GM19025 (cell line): ENCODE data around the gene B4GALT4.

Experiments used
- ATAC-seq: cut with Tn5 transposase; IDR thresholded peaks from one replicate; pipeline ENCODE4 v1.9.1; 2021; ENCODE audit warnings: mild to moderate bottlenecking, low read depth, moderate library complexity; ENCODE audit not compliant: unreplicated experiment

B4GALT4 gene

DNA sequence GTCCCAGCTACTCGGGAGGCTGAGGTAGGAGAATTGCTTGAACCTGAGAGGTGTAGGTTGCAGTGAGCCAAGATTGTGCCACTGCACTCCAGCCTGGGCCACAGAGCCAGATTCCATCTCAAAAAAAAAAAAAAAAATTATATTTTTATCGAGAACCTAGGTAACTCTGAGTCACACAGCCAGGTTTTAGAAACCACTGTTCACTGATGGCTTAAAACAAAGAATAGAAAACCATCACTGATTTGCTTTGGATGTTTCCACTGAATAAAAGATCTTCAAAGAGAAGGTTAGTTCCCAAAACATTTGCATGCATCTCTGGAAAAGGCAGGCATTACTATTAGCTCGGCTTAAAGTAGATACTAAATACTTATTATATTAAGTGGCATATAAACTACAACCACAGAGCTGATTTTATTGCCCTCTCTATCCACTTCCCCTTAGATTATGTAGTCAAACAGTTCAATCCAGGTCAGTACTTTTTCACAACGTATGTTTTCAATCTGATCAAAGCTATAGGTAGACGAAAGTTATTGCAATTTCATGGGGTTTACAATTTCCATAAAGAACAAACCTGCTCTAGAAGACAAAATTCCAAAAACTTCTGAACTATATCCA is 1.4 kb downstream of the B4GALT4 start:
- ATAC-seq: no peak

DNA sequence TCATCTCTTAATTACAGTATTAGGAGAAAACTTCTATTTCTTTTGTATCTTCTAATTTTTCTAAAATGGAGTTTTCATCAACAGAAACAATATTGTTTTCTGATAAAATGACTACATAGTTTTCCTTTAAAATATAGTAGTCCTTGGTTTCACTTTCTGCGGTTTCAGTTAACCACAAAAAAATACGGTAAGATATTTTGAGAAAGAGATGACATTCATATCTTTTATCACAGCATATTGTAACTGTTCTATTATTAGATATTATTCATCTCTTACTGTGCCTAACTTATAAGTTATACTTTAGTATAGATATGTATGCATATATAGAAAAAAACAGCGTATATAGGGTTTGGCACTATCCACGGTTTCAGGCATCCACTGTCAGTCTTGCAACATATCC is 2.3 kb downstream of the B4GALT4 start:
- ATAC-seq: no peak

DNA sequence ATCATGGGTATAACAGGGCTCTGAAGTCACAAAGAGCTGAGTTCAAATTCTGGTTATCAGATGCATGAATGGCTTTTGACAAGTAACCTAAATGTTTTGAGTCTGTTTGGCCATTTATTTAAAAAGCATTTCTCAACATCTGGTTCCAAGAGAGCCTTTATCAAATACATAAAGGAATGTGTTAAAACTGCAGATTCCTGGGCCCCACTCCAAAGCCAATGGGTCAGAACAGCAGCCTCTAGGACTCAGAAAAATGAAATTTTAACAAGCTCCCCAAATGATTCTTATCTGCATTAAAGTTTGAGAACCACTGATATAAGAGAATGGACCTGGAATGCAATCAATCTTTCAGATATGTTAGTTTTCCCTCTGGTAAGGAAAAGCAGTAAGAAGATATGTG is 3.4 kb downstream of the B4GALT4 start:
- no peak for ATAC-seq

DNA sequence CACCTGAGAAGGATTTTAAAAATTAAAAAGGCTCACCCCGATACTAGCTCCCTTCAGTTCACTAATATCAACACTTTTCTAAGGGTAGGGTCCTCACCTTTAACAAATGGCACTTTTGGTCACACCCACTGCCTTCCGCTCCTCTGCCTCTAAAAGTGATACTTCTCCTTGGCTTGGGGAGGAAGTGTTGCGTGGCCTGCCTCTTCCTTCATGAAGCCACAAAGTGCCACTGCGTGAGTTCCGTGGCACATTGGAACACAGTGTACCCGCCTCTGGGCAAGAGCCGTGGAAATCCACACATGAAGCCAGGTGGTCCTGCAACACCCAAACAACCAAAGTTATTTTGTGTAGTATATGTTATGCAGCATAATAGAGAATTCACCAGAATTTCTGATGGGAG is 3.9 kb downstream of the B4GALT4 start:
- ATAC-seq: no peak

DNA sequence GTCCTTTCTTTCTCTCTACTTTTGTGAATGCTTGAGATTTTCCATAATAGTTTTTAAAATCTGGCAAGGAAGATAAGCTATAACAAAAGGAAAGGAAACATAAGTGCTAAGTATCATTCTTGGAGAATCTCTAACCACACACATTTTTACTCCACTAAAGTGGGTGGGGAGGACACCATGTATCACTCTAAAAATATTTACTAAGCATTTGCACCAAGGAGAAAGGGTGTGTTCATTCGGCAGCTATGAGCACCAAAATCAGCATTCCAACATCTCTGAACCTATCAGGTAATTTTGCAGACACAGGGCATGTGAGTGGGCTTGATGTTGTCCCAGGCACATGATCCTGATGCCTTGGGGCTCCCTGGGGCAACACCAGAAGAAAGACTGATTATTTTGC is 5.5 kb downstream of the B4GALT4 start:
- no peak for ATAC-seq

DNA sequence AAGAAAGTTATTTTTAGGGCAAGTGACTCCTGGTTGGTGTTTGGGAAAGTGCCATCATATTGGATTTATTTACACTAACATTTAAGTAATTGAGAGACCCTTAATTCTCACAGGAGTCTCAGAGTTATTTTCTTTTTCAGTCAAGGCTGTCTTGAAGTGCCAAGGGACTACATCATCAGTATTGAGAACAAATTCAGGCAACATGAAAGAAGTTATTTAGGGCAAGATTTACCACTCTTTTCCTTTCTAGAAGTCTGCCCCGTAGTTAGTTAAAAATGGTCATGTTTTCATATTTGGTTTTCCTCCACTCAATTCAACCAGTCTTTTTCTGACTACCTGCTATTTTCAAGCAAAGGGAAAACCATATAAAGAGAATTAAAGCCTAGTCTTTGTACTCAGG is 6.1 kb downstream of the B4GALT4 start:
- no peak for ATAC-seq

DNA sequence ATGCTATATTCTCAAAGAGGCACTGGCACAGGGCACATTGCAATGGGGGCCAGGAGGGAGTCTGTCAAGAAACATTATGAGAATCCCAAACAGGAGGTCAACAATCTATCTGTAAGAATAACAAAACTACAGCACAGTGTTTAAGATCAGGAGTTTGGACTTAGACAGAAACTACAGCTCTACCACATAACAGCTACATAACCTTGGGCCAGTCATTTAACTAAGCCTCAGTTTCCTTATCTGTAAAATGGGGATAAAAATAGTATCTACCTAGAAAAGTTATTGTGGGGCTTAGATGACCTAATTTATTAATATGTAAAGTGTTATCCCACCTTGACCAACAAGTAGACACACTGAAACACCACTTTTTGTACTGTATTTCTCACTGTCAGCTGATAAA is 9.9 kb downstream of the B4GALT4 start:
- no peak for ATAC-seq

DNA sequence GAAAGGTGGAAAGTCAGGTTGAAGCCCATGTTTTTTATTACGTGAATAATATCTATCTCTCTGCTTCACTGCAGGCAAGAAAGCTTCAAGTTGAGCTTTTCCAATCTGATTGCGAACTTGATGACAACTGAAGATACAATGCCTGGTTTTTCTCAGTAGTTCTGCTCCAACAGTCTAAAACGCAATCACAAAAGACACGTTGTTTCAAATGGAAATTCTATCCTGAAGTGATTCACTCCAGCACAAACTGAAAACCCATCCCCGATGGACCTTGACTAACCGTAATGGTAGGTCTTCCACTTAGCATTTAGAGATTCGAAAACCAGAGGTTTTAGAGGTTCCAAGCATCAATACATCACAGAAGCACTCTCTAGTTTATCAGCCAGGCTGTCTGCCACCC is 10.6 kb downstream of the B4GALT4 start:
- no peak for ATAC-seq

DNA sequence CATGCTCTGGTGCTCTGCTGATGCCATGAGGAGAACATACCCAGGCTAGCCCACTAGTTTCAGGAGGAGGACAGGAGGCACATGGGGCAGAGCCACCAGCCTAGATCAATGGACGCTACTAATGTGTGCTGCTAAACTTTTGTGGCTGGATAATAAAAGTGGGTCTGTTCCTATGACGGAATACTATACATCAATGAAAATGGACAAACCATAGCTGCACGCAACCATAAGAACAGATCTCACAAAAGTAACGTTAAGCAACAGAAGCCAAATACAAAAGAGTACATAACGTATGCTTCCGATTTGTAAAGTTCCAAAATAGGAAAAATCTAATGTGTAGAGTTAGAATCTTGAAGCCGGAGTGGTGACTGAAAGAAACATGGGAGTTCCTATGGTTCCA is 11.5 kb downstream of the B4GALT4 start:
- no peak for ATAC-seq

DNA sequence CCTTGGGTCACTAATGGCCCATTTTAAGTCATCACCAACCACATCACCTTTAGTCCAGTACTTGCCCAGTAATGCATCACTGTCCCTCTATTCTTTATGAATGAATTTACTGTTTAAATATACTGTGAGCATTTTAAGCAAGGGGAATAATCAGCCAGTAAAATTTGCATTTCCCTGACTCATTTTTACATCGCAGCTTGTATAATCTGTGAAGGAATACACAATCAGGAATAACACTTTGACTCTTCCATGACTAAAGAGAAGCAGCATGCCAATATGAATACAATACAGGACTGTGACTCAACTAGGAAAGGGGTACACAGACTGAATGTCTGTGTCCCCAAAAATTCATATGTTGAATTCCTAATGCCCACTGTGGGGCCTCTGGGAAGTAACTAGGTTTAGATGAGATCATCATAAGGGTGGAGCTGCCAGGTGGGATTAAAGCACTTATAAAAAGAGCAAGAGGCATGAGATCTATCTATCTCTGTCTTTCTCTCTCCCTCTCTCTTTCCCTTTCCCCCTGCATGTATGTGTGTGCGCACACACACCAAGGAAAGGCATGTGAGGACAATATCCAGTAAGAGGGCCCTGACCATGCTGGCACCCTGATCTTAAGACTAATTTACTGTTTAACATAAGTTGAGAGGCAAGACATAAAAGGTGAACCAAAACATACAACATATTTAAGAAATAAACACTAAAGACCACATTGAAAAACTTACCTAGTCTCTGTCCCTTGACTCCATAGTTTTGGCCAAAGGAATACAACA is 12.1 kb downstream of the B4GALT4 start:
- ATAC-seq: no peak

DNA sequence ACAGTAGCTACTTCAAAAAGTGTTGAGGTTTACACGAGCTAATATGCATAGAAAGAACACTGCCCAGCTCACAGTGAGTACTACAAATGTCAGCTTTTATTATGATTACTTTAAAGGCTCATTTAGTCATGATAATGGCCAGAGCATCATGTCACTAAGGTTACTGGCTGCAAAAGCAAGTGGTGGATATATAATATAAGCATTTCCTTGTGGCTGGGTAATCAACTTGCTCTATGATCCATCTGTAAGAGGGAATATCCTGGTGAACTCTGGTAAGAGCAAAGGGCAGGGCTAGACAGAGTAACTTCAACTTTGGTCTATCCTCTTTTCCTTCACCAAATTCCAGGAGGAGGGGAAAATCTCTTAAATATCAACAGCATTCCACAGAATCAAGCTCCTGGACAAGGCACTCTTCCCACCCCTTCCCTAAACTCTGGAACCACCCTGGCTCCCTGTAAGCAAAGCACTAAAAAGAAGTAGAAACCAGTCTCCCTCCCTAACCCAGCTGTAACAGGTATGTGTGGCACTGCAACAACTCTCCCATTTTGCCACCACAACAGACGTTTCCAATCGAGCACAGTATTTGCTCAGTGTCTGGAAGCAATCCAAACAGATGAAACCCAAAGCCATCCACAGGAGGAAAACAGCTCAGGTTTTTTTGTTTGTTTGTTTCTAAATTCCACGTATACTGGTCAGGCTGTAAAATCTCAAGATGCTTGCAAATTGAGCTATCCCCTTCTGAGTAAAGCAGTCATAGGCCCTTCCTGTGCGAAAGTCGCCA is 13.4 kb downstream of the B4GALT4 start:
- ATAC-seq: no peak

DNA sequence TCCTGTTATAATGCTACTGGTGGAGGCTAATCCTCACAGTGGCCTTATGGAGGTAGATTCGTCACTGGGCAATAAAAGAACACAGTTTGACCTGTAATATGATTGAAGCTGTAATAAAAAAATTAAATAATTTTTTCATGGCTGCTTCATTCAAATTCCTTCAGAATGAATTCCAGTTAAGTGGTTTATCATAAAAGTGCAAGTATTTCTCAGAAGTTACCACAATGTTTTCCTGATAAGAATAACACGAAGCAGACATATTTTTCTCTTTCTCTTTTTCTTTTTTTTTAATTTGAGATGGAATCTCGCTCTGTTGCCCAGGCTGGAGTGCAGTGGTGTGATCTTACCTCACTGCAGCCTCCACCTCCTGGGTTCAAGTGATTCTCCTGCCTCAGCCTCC is 15.6 kb downstream of the B4GALT4 start:
- ATAC-seq: no peak

DNA sequence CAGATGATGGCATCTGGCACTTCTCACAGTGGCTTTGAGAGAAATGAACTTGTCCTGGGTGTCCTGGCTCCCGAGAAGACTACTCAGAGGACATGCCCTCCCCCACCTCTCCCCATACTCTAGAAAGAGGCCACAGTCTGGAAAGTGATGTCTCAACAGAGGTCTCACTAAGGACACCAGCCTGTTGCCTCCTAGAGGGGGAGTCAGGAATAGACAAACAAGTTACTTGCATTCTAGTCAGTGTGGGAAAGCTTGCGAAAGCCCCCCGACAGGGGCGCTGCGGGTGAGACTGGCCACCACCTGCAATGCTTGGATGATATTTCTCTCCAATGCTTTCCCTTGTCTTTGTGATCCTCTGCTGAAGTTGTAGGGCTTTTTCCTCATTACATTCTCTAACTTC is 17.2 kb downstream of the B4GALT4 start:
- no peak for ATAC-seq

DNA sequence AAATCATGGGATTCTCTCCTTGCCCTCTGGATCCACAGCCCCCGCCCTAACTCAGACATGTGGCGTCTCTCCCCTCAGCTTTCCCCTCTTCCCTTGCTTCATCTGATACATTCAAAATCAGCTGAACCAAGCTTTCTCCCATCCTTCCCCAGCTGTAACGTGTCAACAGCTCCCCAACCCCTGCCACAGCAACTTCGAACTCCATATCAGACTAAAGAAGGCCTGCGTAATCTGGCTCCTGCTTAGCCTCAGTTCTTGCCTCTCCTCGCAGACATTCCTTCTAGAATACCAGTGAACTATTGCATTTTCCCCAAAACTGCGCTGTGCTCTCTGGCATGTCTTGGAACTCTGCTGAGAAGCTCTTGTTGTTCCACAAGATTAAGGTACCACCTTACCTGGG is 18.3 kb downstream of the B4GALT4 start:
- ATAC-seq: no peak

DNA sequence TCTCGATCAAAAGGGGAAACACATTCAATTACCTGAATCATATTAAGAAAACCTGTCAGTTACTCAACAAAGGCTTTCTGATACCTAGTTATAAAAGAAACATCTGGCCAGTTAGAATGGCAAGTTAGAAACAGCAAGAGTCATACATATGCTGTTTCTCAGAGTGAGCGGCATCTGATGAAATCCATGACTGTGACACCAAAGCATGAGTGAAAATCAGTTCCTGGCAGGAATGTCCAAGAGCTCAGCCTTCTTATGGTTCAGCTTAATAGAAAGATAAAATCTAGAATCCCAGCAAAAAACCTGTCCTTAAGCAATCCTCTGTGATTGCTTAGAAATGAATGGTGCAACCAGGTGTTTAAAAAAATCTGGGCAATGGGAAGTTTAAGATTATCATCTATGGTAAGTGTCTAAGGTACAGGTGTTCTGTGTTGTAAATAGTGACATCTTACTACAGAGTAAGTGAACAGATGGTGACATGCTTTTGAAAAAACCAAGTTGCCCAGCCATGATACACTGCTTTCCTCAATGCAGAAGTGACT is 18.8 kb downstream of the B4GALT4 start:
- ATAC-seq: no peak

DNA sequence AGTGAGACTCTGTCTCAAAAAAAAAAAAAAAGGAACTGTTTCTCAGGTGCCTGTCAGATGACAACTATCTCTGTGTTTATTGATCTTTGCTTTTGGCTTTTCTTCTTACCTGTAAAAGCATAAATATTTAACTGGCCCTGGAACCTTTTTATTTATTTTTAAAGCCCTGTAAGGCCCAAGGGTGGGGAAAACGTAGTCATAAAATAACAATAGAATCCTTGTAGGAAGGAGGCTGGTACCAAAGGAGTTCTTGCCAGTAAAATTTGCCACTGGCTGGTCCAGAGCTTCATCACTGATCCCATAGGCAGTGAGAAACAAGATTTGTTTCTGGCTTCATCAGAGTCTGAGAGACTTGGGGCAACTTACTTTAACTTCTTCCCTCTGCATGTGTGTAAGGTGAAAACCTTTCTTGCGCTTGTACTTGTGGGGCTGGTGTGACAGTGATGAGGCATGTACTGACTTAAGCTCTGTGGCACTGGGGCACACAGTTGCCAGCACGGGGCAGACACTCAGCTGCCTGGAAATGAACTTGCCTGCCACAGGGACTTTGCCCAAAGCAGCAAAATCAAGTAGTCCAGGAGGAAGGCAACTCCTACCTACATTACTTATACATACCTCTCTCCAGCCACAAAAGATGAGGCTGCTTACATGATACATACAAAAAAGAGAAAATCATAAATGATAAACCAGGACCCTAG is 19.6 kb downstream of the B4GALT4 start:
- ATAC-seq: no peak

DNA sequence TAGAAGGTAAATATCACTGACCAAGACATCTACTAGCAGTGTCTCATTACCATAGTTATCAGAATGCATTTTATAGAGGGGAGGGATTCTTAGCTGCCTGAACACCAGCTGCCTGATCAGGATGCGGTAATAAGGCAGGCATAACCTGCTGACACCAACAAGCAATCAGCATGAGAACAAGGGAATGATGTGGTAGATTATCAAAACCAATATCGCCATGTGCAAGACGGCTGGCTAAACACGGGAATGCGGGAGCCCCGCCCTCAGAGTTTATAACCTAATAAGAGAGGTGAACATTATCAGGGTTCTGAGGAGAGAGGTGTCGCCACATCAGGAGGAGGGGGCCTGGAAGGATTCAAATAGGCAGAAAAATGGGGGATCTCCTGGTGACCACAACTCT is 20.5 kb downstream of the B4GALT4 start:
- ATAC-seq: no peak

DNA sequence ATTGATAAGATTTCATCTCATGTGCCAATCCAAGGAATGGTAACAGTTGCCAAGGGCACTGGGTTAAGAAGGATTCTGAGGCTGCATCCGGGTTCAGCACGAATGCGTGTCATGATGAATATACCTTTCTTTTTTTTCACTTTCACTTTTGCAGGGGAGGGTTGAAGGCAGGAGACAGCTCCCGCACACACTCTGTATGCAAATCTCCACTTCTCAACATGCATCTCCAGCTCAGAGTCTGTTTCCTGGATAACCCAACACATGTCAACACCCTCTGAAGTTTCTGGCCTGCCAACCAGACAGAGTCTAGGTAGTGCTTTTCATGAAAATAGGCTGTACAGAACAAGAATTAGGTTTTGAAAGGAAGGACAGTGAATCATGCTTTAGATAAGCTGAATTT is 21.6 kb downstream of the B4GALT4 start:
- peak; percentile 97 for ATAC-seq

DNA sequence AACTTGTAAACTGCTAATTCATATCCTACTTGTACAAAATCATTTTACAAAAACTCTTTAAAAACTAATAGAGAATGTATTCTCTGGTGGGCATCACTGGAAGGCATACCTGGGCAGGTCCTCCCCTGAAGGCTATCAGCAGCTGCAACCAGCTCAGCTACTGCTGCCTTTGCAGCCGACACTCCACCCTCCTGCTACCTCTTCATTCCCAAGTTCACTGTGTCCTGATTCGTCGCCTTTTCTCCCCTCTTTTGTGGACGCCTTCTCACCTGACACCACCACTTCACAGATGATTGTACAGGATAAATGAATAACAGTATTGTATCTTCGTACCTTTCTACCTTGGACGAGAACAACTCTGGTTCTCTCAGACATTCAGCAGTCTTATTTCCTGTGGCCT is 28.9 kb downstream of the B4GALT4 start:
- ATAC-seq: no peak

DNA sequence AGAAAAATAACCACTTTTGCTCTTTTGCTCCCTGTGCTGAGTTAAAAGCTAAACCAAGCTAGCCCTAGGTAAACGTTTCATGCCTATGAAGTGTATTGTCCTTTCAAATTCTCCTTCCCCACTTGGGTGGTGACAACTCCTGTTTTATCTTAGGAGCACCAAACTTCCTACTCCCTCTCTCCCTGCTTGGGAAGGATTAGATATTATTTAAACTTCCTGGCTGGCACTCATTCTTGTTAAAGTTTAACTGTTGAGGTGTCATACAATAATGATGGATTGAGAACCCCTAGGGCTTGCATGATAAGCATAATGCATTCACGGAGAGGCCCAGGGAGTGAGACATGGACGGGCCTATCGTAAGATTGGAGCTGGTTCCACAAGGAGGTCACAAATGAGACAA is 29.5 kb downstream of the B4GALT4 start:
- ATAC-seq: no peak

DNA sequence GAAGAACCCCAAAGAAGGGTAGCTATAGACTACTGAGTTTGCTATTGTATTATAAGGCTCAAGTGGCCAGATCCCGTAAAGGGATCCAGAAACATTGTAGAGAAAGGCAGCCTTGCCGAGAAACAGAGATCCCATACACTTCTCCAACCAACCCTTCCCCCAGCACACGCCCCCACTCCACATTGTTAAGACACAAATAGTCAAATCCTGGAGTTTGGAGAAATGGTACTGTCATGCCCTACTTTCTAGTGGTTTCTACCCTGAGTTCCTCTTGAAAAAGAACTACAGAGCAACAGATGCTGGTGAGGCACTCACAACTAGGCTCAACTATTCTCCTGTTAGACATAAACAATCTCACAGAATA is 33.2 kb downstream of the B4GALT4 start:
- ATAC-seq: no peak
